Measurements from ENCODE around the gene ACYP2.
"Not testable (repeated sequence)": the region's sequence is repeated elsewhere in the genome, so short reads cannot be mapped to it uniquely, and the experiment has no call there.

Gene ACYP2

GRCh38 chr2:54261537-54261936, 146.1 kb downstream of the ACYP2 start:
- no peak overlapping the region for H3K4me2 ChIP-seq (ENCODE audit: low read depth, low read length, poor library complexity, severe bottlenecking)
- no peaks in the 10 kb centered on the region for H3F3A ChIP-seq (ENCODE audit: insufficient read depth)
- H3K27ac ChIP-seq (ENCODE audit: low read depth, low read length) = no peak overlapping the region
- H3K9ac ChIP-seq (ENCODE audit: low read length) = no peak overlapping the region
- no peak overlapping the region for H2AFZ ChIP-seq (ENCODE audit: low read depth, low read length, severe bottlenecking)
- H4K20me1 ChIP-seq (ENCODE audit: low read depth, low read length) = no peaks in the 10 kb centered on the region
- no peaks in the 10 kb centered on the region for H3K79me2 ChIP-seq (ENCODE audit: insufficient read depth, low read length)
- no peaks in the 10 kb centered on the region for H3K36me3 ChIP-seq (ENCODE audit: low read length)
- H3K27me3 ChIP-seq (ENCODE audit: low read length) = no peaks in the 10 kb centered on the region
- no peaks in the 10 kb centered on the region for H3K9me3 ChIP-seq (ENCODE audit: insufficient read depth, low read length)
- no peaks in the 10 kb centered on the region for H3K9me2 ChIP-seq (replicated peaks; ENCODE audit: insufficient read depth, low read length)
- H3K4me3 ChIP-seq (ENCODE audit: insufficient read depth, low read length, poor library complexity, severe bottlenecking) = no peak overlapping the region
- TF ChIP-seq EZH2phosphoT487 (conservative IDR thresholded peaks at IDR 0.05; ENCODE audit: low read length) (no peak), CTCF (IDR thresholded peaks at IDR 0.05; ENCODE audit: insufficient read depth, low read length, poor library complexity, severe bottlenecking) (no peak)

GRCh38 chr2:54262015-54262765, 146.8 kb downstream of the ACYP2 start:
- H3F3A ChIP-seq (ENCODE audit: insufficient read depth) = no peaks in the 10 kb centered on the region
- H3K9ac ChIP-seq (ENCODE audit: low read length) = no peak overlapping the region
- TF ChIP-seq CTCF (IDR thresholded peaks at IDR 0.05; ENCODE audit: insufficient read depth, low read length, poor library complexity, severe bottlenecking) = no peak
- no peak for TF ChIP-seq EZH2phosphoT487 (conservative IDR thresholded peaks at IDR 0.05; ENCODE audit: low read length)
- no peak overlapping the region for H3K4me2 ChIP-seq (ENCODE audit: low read depth, low read length, poor library complexity, severe bottlenecking)
- no peaks in the 10 kb centered on the region for H3K36me3 ChIP-seq (ENCODE audit: low read length)
- no peak overlapping the region for H3K4me3 ChIP-seq (ENCODE audit: insufficient read depth, low read length, poor library complexity, severe bottlenecking)
- H2AFZ ChIP-seq (ENCODE audit: low read depth, low read length, severe bottlenecking) = no peak overlapping the region
- no peaks in the 10 kb centered on the region for H3K9me3 ChIP-seq (ENCODE audit: insufficient read depth, low read length)
- H4K20me1 ChIP-seq (ENCODE audit: low read depth, low read length) = no peaks in the 10 kb centered on the region
- no peaks in the 10 kb centered on the region for H3K27me3 ChIP-seq (ENCODE audit: low read length)
- H3K9me2 ChIP-seq (replicated peaks; ENCODE audit: insufficient read depth, low read length) = no peaks in the 10 kb centered on the region
- H3K79me2 ChIP-seq (ENCODE audit: insufficient read depth, low read length) = no peaks in the 10 kb centered on the region
- H3K27ac ChIP-seq (ENCODE audit: low read depth, low read length) = no peak overlapping the region

- not testable (repeated sequence) for H3K9me3 ChIP-seq (ENCODE audit: insufficient read depth, low read length); H3F3A ChIP-seq (ENCODE audit: insufficient read depth); H2AFZ ChIP-seq (ENCODE audit: low read depth, low read length, severe bottlenecking)
Observed at GRCh38 chr2:54265081-54265480, 149.7 kb downstream of the ACYP2 start.

GRCh38 chr2:54267577-54267976, 152.2 kb downstream of the ACYP2 start:
- H3K27me3 ChIP-seq (ENCODE audit: low read length) = no peaks in the 10 kb centered on the region
- H2AFZ ChIP-seq (ENCODE audit: low read depth, low read length, severe bottlenecking) = no peak overlapping the region
- no peak overlapping the region for H3K4me2 ChIP-seq (ENCODE audit: low read depth, low read length, poor library complexity, severe bottlenecking)
- no peaks in the 10 kb centered on the region for H3K36me3 ChIP-seq (ENCODE audit: low read length)
- no peaks in the 10 kb centered on the region for H3K79me2 ChIP-seq (ENCODE audit: insufficient read depth, low read length)
- H3K9me3 ChIP-seq (ENCODE audit: insufficient read depth, low read length) = no peaks in the 10 kb centered on the region
- no peak overlapping the region for H3K27ac ChIP-seq (ENCODE audit: low read depth, low read length)
- TF ChIP-seq CTCF (IDR thresholded peaks at IDR 0.05; ENCODE audit: insufficient read depth, low read length, poor library complexity, severe bottlenecking) = no peak
- no peak for TF ChIP-seq EZH2phosphoT487 (conservative IDR thresholded peaks at IDR 0.05; ENCODE audit: low read length)
- H4K20me1 ChIP-seq (ENCODE audit: low read depth, low read length) = no peaks in the 10 kb centered on the region
- no peaks in the 10 kb centered on the region for H3K9me2 ChIP-seq (replicated peaks; ENCODE audit: insufficient read depth, low read length)
- no peak overlapping the region for H3K4me3 ChIP-seq (ENCODE audit: insufficient read depth, low read length, poor library complexity, severe bottlenecking)
- H3K9ac ChIP-seq (ENCODE audit: low read length) = no peak overlapping the region
- no peaks in the 10 kb centered on the region for H3F3A ChIP-seq (ENCODE audit: insufficient read depth)

More at GRCh38 chr2:54265081-54265480, 149.7 kb downstream of the ACYP2 start:
- not testable (repeated sequence) for H3K9ac ChIP-seq (ENCODE audit: low read length); H3K4me3 ChIP-seq (ENCODE audit: insufficient read depth, low read length, poor library complexity, severe bottlenecking); H3K79me2 ChIP-seq (ENCODE audit: insufficient read depth, low read length); H3K36me3 ChIP-seq (ENCODE audit: low read length); H3K27me3 ChIP-seq (ENCODE audit: low read length); H3K9me2 ChIP-seq (replicated peaks; ENCODE audit: insufficient read depth, low read length); H4K20me1 ChIP-seq (ENCODE audit: low read depth, low read length); H3K27ac ChIP-seq (ENCODE audit: low read depth, low read length); H3K4me2 ChIP-seq (ENCODE audit: low read depth, low read length, poor library complexity, severe bottlenecking)
